ENCODE results near the gene DDX47.

DNA sequence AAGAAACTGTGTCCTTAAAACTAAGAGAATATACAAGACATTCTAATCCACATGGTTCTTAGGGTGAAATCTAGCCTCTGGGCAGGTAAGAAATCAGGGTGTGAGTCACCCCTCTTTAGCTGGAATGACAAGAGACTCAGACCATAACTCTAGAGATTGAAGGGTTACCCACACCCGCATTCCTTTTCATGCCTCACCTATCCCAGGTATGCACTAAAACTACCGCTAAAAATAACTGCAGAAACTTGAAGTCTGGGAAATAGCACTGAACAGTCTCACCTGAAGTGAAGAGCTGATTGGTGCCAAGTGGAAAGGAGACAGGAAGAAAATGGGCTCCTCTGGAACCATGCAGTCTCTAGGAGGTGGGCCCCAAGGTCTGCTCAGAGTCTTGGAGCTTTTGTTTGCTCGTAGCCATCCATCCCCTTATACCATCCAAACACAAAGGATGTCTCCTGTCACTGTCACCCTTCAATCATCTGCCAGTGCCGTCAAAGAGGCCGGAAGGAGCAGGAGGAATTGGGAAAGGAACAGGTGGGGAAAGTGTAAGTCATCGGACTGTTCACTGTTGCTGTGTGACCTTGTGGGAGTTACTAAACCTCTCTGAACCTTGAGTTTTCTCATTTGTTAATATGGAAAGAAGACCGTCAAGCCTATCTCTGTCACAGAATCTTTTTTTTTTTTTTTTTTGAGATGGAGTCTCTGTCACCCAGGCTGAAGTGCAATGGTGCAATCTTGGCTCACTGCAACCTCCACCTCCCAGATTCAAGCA lies 22.4 kb downstream of the DDX47 start:
- no peak for TF ChIP-seq POLR2A (IDR thresholded peaks at IDR 0.05)
- TF ChIP-seq, protein P1, sequence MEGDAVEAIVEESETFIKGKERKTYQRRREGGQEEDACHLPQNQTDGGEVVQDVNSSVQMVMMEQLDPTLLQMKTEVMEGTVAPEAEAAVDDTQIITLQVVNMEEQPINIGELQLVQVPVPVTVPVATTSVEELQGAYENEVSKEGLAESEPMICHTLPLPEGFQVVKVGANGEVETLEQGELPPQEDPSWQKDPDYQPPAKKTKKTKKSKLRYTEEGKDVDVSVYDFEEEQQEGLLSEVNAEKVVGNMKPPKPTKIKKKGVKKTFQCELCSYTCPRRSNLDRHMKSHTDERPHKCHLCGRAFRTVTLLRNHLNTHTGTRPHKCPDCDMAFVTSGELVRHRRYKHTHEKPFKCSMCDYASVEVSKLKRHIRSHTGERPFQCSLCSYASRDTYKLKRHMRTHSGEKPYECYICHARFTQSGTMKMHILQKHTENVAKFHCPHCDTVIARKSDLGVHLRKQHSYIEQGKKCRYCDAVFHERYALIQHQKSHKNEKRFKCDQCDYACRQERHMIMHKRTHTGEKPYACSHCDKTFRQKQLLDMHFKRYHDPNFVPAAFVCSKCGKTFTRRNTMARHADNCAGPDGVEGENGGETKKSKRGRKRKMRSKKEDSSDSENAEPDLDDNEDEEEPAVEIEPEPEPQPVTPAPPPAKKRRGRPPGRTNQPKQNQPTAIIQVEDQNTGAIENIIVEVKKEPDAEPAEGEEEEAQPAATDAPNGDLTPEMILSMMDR (IDR thresholded peaks at IDR 0.05 in 8 of 11, conservative IDR thresholded peaks at IDR 0.05 in 3 of 11): no peak
